ENCODE measurements around the gene SLC25A51.

Gene SLC25A51

DNA sequence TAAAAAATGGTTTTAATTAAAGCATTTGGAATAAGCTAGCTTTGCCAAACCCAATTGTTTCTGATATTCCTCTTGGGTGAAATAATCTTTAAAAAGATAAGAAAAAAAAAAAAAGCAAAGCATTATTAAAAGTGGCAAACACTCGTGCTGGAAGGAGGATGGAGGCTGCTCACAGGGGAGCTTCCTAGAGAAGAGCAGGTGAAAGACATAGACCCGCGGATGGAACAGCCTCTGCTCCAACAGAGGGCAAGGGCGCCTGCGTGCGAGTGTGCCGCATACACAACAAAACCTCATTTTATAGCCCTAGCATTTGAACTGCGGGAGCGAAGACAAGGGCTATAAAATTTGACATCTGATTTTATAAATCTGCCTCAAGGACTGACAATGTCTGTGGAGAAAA is 33.4 kb upstream of the SLC25A51 start:
- DNase-seq (ENCODE audit: extremely low read depth in 1 of 2, low read depth in 1 of 2): no peak

DNA sequence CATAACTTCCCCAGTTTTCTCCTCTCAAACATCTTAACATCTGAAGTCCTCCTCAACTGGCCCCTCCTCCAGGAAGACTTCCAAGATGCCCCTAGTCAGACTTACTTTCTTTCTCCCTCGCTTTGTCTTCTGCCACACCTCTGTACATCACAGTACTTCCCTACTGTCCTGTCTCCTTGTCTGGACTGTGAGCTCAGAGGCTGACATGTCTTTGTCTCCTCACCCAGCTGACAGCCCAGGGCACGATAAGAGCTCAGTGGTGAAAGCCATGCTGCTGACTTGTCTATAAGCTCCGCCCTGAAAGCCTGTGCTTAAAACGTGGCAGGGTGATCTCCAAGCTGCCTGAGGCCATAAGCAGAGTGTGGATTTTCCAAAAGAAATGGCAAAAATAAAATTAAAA is 33.0 kb upstream of the SLC25A51 start:
- DNase-seq (ENCODE audit: extremely low read depth in 1 of 2, low read depth in 1 of 2): no peak

DNA sequence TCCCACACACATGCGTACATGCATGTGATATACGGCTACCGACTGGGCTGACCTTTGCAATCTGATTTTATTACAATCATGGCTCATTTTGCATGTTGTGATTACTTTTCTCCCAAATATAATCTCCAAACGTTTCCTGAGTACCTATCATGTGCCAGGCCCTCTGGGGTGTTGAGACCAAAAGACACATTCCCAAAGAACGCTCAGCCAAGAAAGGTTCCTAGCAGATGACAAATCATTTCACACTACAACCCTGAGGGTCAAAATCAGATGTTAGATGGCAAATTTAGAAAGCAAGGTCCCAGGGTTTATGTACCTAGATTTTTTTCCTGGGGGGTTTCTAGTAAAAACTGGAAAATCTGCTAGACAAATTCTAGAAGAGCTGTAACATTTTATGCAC is 32.4 kb upstream of the SLC25A51 start:
- no peak for DNase-seq (ENCODE audit: extremely low read depth in 1 of 2, low read depth in 1 of 2)

DNA sequence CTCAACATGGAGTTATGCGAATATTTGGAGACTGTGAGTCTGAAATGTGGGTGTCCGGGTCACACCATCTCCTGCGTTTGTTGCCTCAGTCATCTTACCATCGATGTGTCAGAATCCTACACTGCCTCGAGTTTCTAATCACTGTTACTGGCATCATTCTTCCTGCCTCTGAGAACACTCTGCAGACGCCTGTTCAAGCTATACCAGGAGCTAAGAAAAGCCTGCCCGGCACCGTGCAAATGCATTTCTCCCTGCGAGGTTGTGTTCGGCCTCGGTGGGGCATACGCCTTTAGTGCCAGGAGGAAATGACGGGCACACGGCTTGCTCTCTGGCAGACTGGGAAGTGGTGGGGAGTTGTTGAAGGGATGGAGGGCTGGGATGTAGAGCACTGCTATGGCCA is 31.2 kb upstream of the SLC25A51 start:
- DNase-seq (ENCODE audit: extremely low read depth in 1 of 2, low read depth in 1 of 2): no peak

DNA sequence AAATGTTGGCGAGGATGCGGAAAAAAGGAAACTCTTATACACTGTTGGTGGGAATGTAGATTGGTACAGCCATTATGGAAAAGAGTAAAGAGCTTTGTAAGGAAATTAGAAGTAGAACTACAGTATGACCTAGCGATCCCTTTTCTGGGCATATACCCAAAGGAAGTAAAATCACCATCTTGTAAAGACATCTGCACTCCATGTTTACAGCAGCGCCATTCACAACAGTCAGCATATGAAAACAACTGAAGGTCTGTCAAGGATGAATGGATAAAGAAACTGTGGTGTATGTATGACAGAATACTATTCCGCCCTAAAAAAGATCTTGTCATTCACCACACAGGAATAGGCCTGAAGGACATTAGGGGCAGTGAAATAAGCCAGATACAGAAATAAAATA is 27.7 kb upstream of the SLC25A51 start:
- no peak for DNase-seq (ENCODE audit: extremely low read depth in 1 of 2, low read depth in 1 of 2)

DNA sequence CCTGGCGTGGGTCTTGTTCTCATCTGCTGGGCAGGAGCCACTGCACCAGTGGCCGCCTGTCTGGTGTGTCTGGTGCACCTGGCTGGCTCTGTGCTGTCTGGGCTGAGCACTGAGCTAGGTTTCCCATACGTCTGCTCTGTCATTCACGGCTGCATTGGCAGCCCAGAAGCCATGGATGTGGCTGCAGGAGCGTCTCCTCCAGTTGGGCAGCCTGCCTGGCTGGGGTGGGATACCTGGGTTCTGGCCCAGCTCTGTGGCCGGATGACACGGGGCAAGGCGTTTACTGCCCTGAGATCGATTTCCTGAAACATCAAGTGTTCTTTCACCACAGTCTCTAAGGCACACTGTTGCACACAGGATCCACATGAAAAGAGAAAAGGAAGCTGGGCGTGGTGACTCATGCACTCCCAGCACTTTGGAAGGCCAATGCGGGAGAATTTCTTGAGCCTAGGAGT is 25.5 kb upstream of the SLC25A51 start:
- no peak for DNase-seq (ENCODE audit: extremely low read depth in 1 of 2, low read depth in 1 of 2)

DNA sequence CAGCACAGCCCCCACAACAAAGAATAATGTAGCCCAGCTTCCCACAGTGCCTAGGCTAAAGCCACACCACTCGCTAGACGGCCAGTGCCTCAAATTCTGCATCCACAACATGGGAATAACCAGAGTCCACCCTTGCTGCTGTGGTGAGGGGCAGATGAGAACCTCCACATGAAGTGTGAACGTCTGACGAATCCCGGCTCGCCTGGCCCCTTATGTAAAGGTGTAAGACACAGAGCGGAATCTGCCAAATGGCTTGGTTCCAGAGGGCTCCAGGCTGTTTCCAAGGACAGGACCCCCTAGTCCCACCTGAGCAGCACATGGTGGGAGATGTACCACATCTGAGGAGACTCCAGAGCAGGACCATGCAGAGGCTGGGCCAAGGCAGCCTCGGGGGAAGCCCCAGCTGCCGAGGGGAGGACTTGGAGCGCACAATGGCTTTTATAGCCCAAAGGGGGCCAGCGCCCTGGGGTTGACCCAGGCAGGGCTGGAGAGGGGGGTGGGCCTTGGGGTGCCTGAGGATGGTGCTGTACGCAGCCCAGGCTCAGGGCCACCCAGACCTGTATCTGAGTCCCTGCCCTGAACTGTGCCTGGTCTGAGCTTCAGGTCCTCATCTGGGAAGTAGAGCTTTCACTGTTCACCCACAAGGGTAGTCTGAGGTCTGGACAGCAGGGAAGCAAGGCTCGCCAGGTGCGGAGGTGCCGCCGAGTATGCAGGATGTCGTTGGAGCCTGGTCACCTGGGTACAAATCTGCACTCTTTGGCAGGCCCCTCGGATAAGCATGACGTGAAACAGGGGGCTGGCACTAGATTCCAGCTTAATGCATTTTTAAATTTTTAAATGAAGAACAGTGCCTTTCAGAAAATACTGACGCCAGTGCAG is 24.9 kb upstream of the SLC25A51 start:
- DNase-seq (ENCODE audit: extremely low read depth in 1 of 2, low read depth in 1 of 2): no peak

DNA sequence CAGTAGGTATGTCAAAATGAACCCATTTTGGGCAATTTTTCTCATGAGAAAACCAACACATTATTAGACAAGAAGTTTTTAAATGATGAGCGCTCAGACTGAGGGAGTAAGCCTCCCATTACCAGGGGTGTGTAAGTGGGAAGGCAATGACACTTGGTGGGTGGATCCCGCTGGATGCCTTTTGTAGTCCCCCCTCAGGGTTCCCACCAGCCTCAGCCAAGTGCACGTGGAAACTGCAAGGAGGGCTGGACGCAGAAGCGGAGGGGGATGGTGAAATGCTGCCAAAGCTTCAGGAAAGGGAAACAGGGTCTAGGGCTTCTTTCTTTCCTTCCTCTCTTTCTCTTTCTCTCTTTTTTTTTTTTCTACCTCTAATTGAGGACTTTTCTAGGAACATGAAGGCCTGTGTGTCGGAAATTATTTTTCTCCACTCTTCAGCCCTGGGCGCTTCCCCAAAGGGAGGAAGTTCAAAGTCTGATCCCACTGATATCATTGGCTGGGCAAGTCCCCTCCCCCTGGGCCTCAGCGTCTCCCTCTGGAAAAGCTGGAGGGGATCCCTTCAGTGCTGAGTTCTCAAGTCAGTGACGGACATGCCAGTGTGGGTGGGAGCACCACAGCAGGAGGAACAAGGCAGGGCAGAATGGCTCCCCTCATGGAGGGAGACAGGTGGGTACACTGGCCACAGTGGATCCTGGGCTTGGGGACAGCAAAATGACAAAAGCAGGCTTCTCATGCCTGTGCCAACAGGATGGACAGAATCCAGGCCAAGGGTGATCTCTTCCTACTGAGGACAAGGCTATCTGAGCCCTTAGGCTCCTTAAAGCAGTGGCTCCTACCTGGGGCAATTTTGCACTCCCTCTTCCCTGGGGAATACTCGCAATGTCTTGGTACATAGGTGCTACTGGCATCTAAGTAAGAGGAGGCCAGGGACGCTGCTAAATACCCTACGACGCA is 23.9 kb upstream of the SLC25A51 start:
- no peak for DNase-seq (ENCODE audit: extremely low read depth in 1 of 2, low read depth in 1 of 2)

DNA sequence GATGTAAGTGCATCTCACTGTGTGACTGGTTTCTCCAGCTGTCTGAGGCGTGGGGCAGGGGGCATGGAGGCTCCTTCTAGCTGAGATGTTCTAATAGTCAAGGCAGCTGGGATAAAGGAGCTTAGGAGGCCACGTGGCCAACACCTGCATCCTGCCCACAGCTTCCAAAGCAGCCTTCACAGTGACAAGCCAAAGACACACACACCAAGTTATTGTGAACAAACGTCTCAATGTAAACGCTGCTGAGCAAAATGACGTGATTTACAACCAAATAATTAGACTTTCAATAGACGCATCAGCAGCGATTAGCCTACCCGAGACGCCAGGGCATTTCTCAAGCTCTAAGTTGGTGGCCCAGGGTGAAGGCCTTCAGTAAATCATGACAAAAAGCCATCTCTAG is 23.2 kb upstream of the SLC25A51 start:
- no peak for DNase-seq (ENCODE audit: extremely low read depth in 1 of 2, low read depth in 1 of 2)

DNA sequence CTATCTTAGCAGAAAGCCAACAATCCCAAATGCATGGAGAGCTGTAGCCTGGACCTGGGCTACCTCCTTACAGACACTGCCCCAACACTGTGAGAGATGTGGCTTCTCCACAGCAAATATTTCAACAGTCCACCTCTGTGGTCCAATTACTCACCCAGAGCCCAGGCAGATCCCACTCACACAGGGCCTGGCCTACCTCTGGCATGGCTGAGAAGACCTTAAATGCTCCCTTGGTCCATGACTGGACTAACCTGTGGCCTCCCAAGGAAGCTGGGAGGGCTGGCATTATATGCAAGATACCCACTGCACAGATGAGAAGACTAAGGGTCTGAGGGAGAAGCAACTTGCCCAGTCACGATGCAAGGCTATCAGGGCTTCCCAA is 22.8 kb upstream of the SLC25A51 start:
- DNase-seq (ENCODE audit: extremely low read depth in 1 of 2, low read depth in 1 of 2): no peak

DNA sequence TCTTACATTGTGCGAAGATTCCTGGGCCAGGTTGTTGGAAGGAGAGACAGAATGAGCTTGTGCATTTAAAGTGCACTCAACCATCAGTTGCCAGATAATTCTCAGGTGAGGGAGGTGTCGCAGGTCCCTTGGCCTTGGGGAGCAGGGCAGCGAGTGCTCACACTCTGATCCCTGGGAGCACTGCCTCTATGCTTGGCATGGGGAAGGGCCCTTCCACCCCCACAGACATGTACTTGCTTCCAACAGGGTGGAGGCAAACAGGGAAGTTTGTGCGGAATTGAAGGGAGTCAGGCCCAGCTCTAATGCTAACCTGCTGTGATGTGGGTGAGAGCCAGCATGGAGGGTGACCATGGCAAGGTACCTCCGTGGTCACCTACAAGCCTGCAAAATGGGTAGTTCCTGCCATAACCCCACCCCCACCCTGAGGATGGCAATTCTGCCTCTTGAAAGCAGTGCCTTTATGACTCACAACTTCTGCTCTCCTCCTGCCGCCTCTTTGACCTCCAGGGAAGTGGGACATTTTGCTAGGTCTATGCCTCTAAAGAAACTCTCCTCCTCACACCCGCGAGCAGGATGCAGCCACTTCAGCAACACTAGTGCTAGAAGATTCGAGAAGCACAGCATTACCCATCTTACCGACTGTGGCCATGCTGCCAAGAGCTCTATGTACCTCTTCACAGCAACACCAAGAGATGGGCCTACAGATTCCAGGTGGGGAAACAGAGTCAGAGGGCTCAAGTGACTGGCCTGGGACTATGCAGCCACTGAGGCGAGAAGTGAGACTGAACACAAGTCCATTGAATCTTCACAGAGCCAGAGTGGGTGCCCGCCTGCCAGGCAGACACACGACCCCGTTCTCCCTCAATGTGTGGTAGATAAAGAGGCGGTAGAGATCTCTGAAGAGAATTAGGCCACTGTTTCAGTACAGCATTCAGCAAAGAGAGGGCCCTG is 22.1 kb upstream of the SLC25A51 start:
- no peak for DNase-seq (ENCODE audit: extremely low read depth in 1 of 2, low read depth in 1 of 2)

DNA sequence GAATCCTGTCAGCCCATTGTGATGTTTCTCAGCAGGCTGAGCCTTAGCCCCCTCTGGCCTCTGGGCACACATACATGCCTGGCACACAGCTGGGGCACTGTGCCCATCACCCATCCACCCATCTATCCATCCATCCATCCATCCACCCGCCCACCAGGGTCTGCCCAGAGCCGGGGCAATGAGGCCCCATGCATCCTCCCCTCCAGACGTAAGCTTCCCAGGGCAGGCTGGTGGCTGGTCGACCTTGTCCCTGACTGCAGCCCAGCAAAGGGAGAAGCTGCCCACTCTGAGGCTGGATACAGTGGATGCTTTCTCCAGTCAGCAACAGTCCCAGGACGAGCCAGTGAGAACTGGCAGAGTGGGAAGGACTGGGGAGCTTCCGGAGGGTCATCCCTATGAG is 21.1 kb upstream of the SLC25A51 start:
- no peak for DNase-seq (ENCODE audit: extremely low read depth in 1 of 2, low read depth in 1 of 2)

DNA sequence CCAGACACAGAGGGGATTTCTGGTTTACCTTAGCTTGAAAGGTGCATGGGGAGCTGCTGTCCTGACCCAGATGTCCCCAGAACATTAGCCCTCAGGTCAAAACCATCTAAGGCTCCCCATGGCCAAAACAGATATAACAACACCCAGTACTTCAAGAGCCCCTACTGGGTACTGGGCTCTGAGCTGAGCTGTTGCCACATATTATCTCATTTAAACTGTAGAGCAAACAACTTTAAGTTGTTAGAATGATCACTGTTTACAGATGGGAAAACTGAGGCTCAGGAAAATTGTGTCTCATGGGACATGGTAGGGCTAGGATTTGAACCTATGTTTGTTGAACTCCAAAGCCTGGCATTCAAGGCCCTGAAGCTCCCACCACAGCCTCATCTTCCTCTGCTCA is 20.6 kb upstream of the SLC25A51 start:
- no peak for DNase-seq (ENCODE audit: extremely low read depth in 1 of 2, low read depth in 1 of 2)

DNA sequence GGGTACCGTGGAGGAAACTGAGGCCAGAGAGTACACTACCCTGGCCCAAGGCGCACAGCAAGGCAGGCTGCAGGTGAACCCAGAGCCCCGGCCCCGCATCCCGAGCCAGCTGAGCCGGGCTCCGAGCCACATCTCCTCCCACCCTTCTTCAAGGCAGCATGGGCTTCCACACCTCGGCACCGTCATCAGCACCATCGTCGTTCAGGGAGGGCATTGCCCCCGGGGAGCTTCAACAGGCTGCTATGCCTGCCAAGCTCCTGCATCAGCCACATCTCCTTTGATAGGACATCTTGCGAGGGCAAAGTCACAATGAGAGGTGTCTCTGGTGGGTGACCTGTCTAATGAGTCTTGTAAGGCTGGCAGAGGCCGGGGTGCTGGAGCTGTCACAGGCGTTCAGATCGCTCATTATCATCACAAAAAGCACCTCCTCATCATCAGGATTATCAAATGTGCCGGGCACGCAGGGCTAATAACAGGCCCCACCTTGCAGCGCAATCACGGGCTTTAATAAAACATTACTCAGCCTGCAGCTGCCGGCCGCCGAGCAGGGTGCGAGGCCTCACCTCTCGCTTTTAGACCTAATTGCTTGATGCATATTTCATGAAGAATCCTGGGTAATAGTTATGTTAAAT is 20.0 kb upstream of the SLC25A51 start:
- DNase-seq (ENCODE audit: extremely low read depth in 1 of 2, low read depth in 1 of 2): no peak

DNA sequence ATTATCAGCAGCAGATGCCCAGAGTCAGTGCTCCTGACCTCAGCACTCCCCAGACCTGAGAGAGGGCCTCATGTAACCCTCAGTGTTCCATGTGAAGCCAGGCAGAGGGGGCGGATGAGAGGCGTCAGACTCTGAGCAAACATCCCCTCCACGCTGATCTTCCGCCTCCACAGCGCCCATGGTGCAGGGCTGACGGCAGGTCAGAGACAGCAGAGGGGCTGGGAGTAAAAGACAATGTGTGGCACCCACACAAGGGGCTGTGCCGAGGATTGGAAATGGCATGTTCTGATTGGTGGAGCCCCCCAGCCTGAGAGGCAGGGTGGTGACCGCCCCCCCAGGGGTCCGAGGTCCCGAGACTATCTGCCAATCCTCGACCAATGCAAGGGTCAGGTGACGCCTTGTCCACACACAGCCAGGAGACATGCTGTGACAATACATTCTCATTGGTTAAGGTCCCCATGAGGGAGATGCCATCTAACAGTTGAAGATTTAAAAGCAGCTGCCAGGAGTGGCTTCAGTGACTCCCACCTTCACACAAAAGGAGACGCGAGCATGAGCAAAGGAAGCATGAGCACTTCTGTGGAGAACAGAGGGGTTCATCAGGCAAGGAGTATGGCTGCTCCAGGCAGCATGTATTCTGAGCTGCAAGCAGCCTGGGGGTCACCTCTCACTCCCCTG is 19.3 kb upstream of the SLC25A51 start:
- no peak for DNase-seq (ENCODE audit: extremely low read depth in 1 of 2, low read depth in 1 of 2)

DNA sequence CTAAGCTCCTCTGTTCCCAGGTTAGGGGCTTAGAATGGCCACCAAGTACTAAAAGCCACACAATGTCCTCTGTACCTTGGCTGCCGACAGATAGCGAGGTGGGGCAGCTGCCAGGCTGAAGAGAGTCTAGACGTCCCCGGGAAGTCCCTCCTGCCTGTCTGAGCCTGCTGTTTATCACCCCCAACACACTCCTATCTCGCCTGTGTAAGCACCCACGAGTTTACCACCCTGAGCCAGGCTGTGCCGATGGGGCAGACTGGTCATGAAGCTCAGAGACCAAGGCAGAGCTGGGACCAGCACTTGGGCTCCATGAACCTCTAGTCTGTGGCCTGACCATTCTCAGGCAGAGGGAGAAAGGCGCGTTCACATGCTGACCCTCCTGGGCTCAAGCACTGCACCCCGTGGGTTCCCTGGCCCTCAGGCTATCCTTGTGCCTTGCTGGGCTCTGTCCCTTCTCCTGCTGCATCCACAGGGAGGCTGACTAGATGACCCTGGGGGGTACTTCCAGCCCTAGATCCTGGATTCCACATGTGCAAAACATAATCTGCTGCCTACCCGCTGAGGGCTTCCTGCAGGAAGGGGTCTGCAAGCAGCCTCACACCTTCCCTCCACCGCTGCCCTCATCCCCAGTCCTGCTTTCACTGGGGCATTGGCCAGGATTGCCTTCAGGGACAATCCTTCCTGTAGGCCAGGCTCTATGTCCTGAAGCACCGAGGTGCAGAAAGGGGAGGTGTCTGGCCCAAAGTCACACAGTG is 18.6 kb upstream of the SLC25A51 start:
- DNase-seq (ENCODE audit: extremely low read depth in 1 of 2, low read depth in 1 of 2): no peak

DNA sequence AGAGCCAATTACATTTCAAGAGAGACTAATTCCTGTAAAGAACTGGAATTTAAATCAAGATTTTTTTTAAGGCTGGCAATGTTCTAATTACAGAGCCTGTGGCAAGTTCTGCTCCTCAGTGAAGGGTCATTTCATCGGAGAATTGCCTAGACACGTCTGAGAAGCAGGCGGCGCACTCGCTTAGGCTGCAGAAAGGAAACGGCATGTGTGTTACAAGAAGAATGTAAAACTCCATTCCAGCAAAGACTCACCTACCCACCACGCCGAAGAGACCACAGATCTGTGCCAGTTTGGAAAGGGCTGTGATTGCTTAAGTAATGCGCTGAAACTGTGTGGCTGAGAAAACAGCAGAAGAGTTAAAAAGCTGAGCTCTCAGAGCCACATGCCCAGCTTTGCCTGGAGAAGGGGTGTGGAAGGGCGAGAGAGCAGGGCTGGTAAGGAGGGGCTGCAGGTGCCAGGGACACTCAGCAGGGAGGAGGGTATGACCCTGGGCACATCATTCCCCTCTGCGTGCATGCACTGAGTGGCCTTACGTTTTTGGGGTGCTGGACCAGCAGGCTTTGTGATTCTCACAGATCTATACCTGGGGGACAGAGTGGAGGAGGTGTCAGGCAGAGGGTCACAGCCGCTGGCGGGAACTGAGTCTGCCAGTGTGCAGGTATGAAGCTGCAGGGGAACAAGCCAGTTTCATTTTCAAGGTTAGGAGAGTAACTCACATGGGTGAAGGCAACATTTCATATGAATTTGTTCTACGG is 17.8 kb upstream of the SLC25A51 start:
- no peak for DNase-seq (ENCODE audit: extremely low read depth in 1 of 2, low read depth in 1 of 2)

DNA sequence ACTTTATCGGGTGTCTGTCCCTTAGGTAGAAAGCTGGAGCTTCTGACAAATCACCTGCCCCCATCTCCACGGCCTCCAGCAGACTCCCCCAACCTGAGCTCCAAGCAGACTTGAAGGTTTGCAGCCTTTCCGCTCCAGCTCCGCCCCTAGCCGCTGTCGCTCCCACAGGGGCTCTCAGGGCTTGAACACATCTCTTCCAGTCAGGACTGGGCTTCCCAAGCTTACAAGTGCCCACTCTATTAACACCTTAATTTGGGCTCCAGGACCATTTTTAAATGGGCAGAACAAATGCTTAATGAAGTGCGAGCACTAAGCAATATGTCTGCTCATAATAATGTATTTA is 17.2 kb upstream of the SLC25A51 start:
- DNase-seq (ENCODE audit: extremely low read depth in 1 of 2, low read depth in 1 of 2): no peak

All from activated CD8-positive, alpha-beta memory T cell treated with anti-CD3 and anti-CD28 coated beads for 1 hour (primary cell).